HG03378 (cell line): ENCODE data around the gene ZNF511.

Experiments
- ATAC-seq: cut with Tn5 transposase; IDR thresholded peaks from one replicate; pipeline ENCODE4 v1.9.1; 2021; ENCODE audit warnings: mild to moderate bottlenecking, moderate library complexity; ENCODE audit not compliant: unreplicated experiment

Gene ZNF511

GRCh38 chr10:133334503-133335245, 26.0 kb downstream of the ZNF511 start:
- ATAC-seq: no peak

- no peak for ATAC-seq
These were observed 26.8 kb downstream of the ZNF511 start for GRCh38 chr10:133335246-133336117.

- ATAC-seq: no peak
These were observed 27.4 kb downstream of the ZNF511 start for GRCh38 chr10:133336118-133336576.

GRCh38 chr10:133336577-133337369, 28.1 kb downstream of the ZNF511 start, which contains the start of gene CALY:
TSS of gene CALY (minus strand) at chr10:133336896. CDS start at chr10:133328989, 7,907 bp downstream.
- ATAC-seq: no peak

GRCh38 chr10:133337370-133337725, 28.6 kb downstream of the ZNF511 start:
- no peak for ATAC-seq

- no peak for ATAC-seq
These were observed 29.7 kb downstream of the ZNF511 start for GRCh38 chr10:133338080-133339071.

- no peak for ATAC-seq
These were observed 31.1 kb downstream of the ZNF511 start for GRCh38 chr10:133339708-133340380.

GRCh38 chr10:133341983-133342382, 33.3 kb downstream of the ZNF511 start:
- ATAC-seq: no peak

- no peak for ATAC-seq
These were observed 34.2 kb downstream of the ZNF511 start for GRCh38 chr10:133342942-133343341.

- no peak for ATAC-seq
These were observed 34.8 kb downstream of the ZNF511 start for GRCh38 chr10:133343558-133343957.

- ATAC-seq: no peak
These were observed 35.5 kb downstream of the ZNF511 start for GRCh38 chr10:133344236-133344635.

GRCh38 chr10:133346413-133346812, 37.7 kb downstream of the ZNF511 start:
- ATAC-seq: no peak

GRCh38 chr10:133347710-133348517, 39.2 kb downstream of the ZNF511 start:
- no peak for ATAC-seq

- no peak for ATAC-seq
These were observed 40.5 kb downstream of the ZNF511 start for GRCh38 chr10:133349160-133349568.

- no peak for ATAC-seq
These were observed 40.9 kb downstream of the ZNF511 start for GRCh38 chr10:133349577-133350011.

- ATAC-seq: no peak
These were observed 41.7 kb downstream of the ZNF511 start for GRCh38 chr10:133350283-133350949.

- ATAC-seq: no peak
These were observed 42.2 kb downstream of the ZNF511 start for GRCh38 chr10:133350950-133351329.
